ENCODE results near the gene INO80E. TPM values are rescaled to one million over a fixed set of nuclear protein-coding genes. Genes with fewer than 3 reads are reported as not detected.
"Not testable (repeated sequence)": the region's sequence is repeated elsewhere in the genome, so short reads cannot be mapped to it uniquely, and the experiment has no call there.

INO80E gene
- total RNA-seq, 1 donor from 2014 or later = 58.4 TPM

DNA sequence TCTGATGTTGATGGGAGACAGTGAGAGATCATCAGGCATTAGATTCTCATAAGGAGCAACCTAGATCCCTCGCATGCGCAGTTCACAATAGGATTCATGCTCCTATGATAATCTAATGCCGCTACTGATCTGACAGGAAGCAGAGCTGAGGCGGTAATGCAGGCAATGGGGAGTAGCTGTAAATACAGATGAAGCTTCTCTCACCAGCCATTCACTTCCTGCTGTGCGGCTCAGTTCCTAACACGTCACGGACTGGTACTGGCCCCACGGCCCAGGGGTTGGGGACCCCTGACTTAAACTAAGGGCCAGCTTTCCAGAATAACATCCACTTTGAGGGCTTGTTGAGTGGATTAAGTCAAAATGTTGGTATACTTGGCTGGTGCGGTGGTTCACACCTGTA lies 36.7 kb upstream of the INO80E start:
- Histone ChIP-seq H3K27me3 (ENCODE audit: low read depth) (no peaks in the 10 kb centered on the region), H3K4me1 (peaks cover 18% of the 10 kb centered on the region), H3K36me3 (no peaks in the 10 kb centered on the region), H3K4me3 (no peak overlapping the region), H3K27ac (no peak overlapping the region), H3K9me3 (no peaks in the 10 kb centered on the region)
- no peak for DNase-seq
- no peak for ATAC-seq
- intact Hi-C loops (cut with DNase I) = no loop called here
- TF ChIP-seq, protein P1, sequence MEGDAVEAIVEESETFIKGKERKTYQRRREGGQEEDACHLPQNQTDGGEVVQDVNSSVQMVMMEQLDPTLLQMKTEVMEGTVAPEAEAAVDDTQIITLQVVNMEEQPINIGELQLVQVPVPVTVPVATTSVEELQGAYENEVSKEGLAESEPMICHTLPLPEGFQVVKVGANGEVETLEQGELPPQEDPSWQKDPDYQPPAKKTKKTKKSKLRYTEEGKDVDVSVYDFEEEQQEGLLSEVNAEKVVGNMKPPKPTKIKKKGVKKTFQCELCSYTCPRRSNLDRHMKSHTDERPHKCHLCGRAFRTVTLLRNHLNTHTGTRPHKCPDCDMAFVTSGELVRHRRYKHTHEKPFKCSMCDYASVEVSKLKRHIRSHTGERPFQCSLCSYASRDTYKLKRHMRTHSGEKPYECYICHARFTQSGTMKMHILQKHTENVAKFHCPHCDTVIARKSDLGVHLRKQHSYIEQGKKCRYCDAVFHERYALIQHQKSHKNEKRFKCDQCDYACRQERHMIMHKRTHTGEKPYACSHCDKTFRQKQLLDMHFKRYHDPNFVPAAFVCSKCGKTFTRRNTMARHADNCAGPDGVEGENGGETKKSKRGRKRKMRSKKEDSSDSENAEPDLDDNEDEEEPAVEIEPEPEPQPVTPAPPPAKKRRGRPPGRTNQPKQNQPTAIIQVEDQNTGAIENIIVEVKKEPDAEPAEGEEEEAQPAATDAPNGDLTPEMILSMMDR (IDR thresholded peaks at IDR 0.05) = no peak

DNA sequence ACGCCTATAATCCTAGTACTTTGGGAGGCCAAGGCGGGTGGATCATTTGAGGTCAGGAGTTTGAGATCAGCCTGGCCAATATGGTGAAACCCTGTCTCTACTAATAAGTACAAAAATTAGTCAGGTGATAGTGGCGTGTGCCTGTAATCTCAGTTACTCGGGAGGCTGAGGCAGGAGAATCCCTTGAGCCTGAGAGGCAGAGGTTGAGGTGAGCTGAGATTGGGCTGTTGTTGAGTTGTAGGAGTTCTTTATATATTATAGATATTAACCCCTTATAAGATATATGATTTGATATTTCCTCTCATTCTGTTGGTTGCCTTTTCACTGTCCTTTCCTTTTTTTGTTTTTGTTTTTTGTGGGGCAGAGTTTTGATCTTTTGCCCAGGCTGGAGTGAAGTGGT lies 36.2 kb upstream of the INO80E start:
- intact Hi-C loops (cut with DNase I); H3K4me3 ChIP-seq; H3K27ac ChIP-seq; H3K36me3 ChIP-seq; ATAC-seq; H3K27me3 ChIP-seq (ENCODE audit: low read depth); DNase-seq; H3K9me3 ChIP-seq: not testable (repeated sequence)
- peaks cover 18% of the 10 kb centered on the region for H3K4me1 ChIP-seq

DNA sequence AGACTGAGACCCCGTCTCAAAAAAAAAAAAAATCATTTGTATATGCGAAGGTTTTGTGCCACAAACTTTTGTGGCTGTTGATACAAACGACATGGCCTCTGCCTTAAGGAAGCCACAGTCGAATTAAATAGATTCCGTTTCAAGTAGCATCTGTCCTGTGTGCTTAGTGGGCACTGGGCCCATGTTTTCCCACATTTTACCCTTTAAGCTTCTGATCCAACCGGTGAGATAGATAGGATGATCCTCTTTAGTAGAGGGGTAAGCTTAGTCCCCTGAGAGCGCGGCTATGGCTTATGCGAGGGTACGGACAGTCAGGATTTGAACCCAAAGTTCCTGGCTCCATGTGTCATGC lies 34.9 kb upstream of the INO80E start:
- intact Hi-C loops (cut with DNase I) = no loop called here
- Histone ChIP-seq H3K4me1 (peaks cover 18% of the 10 kb centered on the region), H3K9me3 (no peaks in the 10 kb centered on the region), H3K27me3 (ENCODE audit: low read depth) (no peaks in the 10 kb centered on the region), H3K36me3 (no peaks in the 10 kb centered on the region), H3K27ac (peak overlapping the region; percentile 90), H3K4me3 (peak overlapping the region; percentile 64)
- DNase-seq (no peak), ATAC-seq (no peak)
- TF ChIP-seq, protein P1 (IDR thresholded peaks at IDR 0.05) = no peak

DNA sequence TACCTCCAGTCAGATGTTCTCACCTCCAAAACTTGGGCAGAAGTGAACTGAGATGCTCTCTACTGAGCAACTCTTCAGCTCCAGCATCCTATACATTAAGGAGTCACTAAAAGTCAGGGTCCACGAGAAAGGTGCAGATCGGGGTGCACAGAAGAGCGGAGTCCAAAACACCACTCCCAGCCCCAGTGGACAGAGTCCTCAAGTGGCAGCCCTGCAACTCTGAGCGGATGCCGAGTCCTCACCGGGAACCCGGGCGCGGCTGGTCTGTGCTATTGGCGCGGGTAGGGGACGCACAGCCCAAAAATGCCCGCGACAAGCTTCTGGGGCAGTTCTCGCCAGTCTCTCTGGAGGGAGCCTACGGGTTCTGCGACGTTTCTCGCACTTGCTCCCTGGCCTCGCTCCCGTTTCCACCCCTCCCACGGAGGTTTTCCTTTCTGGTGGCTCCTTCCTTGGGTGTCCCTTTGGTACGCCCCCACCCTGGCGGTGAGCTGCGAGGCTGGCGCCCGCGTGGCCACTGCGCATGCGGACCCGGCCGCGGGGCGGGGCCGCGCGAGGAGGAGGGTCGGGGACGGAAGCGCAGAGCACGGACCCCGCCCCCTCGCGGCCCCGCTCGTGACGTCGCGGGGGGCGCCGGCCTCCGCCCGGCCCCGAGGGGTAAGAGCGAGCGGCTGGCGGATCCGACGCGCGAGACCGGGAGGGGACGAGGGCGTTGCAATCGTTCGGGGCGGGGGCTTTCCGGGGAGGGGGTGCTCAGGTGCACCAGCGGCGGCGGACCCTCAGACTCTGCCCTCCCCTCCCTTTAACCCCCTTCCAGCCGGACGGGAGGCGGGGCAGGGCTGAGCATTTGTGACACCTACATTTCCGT lies 34.3 kb upstream of the INO80E start, which contains the start of gene TMEM219:
Gene TMEM219, plus strand, starts transcription at position 601 of the 865 bp plus-strand sequence. CDS start 1,065 bp downstream, outside the sequence.
- peaks cover 18% of the 10 kb centered on the region for H3K4me1 ChIP-seq
- peaks cover 1% of the 10 kb centered on the region for H3K36me3 ChIP-seq
- no peaks in the 10 kb centered on the region for H3K9me3 ChIP-seq
- H3K27me3 ChIP-seq (ENCODE audit: low read depth) = no peaks in the 10 kb centered on the region
- peak within 1 kb of the TSS; percentile 90 for H3K27ac ChIP-seq
- ATAC-seq = peak; percentile 98 to 99
- intact Hi-C loops (cut with DNase I) = no loop called here
- DNase-seq = peak; percentile 93
- H3K4me3 ChIP-seq = peak within 1 kb of the TSS; percentile 64
- TF ChIP-seq, protein P1 (IDR thresholded peaks at IDR 0.05) = peak; percentile 48

DNA sequence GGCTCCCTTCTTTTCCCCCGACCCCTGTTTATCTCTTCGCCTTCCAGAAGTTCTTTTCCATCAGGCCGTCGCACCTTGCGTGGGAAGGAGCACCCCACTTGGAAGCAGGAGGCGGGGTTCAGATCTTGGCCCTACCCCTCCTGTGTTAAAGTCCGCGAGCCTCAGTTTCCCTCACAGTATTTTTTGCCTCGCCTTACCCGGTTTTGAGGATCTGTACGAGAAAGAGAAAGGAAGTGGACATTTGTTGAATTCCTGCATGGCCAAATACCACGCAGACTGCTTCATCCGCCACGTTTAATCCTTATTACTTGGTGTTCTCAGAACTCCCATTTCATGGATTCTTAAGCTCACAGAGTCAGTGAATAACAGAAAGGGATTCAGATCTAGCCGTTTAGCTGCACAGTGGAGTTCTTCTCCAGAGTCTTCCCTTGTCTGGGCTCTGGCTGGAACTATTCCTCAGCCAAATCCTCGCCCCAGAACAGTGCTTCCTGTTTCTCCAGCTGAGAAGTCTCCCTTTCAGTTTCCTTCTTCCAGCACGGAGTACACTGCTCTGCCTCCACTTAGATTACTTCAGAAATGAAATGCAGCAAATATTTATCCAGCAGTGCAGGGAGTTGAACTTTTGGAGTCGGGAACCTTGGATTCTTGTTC lies 33.6 kb upstream of the INO80E start:
- no peaks in the 10 kb centered on the region for H3K9me3 ChIP-seq
- H3K27ac ChIP-seq = peak overlapping the region; percentile 90
- no peaks in the 10 kb centered on the region for H3K27me3 ChIP-seq (ENCODE audit: low read depth)
- H3K4me1 ChIP-seq = peaks cover 18% of the 10 kb centered on the region
- intact Hi-C loops (cut with DNase I) = no loop called here
- DNase-seq = no peak
- peak; percentile 68 to 74 for ATAC-seq
- H3K36me3 ChIP-seq = peaks cover 8% of the 10 kb centered on the region
- TF ChIP-seq, protein P1 (IDR thresholded peaks at IDR 0.05) = no peak
- peak overlapping the region; percentile 64 for H3K4me3 ChIP-seq
